ENCODE data around the gene SUFU.

DNA sequence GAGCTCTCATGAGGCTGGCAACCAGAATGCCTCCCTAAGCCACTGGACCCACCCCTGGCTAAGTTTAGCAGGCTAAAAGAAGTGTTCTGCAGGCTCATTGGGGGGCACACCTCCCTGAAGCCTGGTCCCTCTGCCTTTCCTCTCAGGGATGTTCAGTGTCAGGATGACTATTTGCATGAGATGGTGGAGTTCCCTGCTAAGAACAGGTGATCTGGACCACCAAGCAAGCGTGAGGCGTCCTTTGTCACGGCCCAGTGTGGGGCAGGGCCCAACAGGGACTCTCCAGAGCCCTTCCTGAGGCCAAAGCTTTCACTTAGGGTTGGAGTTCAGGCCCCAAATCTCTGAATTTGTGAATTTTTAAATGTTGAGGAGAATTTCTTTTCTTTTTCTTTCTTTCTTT, 12.0 kb downstream of the SUFU start:
- TF ChIP-seq, protein P1, sequence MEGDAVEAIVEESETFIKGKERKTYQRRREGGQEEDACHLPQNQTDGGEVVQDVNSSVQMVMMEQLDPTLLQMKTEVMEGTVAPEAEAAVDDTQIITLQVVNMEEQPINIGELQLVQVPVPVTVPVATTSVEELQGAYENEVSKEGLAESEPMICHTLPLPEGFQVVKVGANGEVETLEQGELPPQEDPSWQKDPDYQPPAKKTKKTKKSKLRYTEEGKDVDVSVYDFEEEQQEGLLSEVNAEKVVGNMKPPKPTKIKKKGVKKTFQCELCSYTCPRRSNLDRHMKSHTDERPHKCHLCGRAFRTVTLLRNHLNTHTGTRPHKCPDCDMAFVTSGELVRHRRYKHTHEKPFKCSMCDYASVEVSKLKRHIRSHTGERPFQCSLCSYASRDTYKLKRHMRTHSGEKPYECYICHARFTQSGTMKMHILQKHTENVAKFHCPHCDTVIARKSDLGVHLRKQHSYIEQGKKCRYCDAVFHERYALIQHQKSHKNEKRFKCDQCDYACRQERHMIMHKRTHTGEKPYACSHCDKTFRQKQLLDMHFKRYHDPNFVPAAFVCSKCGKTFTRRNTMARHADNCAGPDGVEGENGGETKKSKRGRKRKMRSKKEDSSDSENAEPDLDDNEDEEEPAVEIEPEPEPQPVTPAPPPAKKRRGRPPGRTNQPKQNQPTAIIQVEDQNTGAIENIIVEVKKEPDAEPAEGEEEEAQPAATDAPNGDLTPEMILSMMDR (conservative IDR thresholded peaks at IDR 0.05; ENCODE audit: low read depth, low read length), result no peak
- no peak for TF ChIP-seq POLR2A (IDR thresholded peaks at IDR 0.05; ENCODE audit: low read depth, low read length)
- TF ChIP-seq MAFK (IDR thresholded peaks at IDR 0.05; ENCODE audit: low read depth, low read length), result no peak
- TF ChIP-seq, protein P2, sequence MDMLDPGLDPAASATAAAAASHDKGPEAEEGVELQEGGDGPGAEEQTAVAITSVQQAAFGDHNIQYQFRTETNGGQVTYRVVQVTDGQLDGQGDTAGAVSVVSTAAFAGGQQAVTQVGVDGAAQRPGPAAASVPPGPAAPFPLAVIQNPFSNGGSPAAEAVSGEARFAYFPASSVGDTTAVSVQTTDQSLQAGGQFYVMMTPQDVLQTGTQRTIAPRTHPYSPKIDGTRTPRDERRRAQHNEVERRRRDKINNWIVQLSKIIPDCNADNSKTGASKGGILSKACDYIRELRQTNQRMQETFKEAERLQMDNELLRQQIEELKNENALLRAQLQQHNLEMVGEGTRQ (IDR thresholded peaks at IDR 0.05; ENCODE audit: low read depth, low read length), result no peak
- no peak for TF ChIP-seq RCOR1 (IDR thresholded peaks at IDR 0.05; ENCODE audit: insufficient replicate concordance, low read length)
- no peak for TF ChIP-seq FOS (IDR thresholded peaks at IDR 0.05; ENCODE audit: low read depth, low read length)
- no peak for TF ChIP-seq CHD1 (IDR thresholded peaks at IDR 0.05; ENCODE audit: low read depth, low read length)
- TF ChIP-seq RAD21 (IDR thresholded peaks at IDR 0.05; ENCODE audit: low read length), result no peak
- TF ChIP-seq, protein P3, sequence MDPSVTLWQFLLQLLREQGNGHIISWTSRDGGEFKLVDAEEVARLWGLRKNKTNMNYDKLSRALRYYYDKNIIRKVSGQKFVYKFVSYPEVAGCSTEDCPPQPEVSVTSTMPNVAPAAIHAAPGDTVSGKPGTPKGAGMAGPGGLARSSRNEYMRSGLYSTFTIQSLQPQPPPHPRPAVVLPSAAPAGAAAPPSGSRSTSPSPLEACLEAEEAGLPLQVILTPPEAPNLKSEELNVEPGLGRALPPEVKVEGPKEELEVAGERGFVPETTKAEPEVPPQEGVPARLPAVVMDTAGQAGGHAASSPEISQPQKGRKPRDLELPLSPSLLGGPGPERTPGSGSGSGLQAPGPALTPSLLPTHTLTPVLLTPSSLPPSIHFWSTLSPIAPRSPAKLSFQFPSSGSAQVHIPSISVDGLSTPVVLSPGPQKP (IDR thresholded peaks at IDR 0.05; ENCODE audit: borderline replicate concordance, low read depth, low read length), result no peak
- TF ChIP-seq MXI1 (IDR thresholded peaks at IDR 0.05; ENCODE audit: borderline replicate concordance, low read depth, low read length), result no peak
- TF ChIP-seq BHLHE40 (IDR thresholded peaks at IDR 0.05; ENCODE audit: low read depth, low read length), result no peak

Measured in IMR-90 (cell line).